H1 (cell line): Measurements from ENCODE around the gene LRRC61. TPM values are rescaled to one million over a fixed set of nuclear protein-coding genes. Genes with fewer than 3 reads are reported as not detected.

Experiments used
- CHD7 ChIP-seq: fragments of 300-600 bp; sonication (generic); IDR thresholded peaks from 2 replicates; pipeline ENCODE4 v1.7.1; 2012; ENCODE audit warnings: low read length, moderate library complexity, mild to moderate bottlenecking, inconsistent platforms; ENCODE audit not compliant: insufficient replicate concordance
- JUND ChIP-seq: IDR thresholded peaks from 2 replicates; pipeline ENCODE4 v1.6.1; 2011; ENCODE audit warnings: mild to moderate bottlenecking, improper control_type of control experiment, low read length
- SAP30 ChIP-seq: fragments of 300-600 bp; sonication (generic); IDR thresholded peaks from 2 replicates; pipeline ENCODE4 v1.7.1; 2012; ENCODE audit warnings: low read length, moderate library complexity, mild to moderate bottlenecking, inconsistent platforms; ENCODE audit not compliant: insufficient read depth, insufficient replicate concordance
- polyA plus RNA-seq, 7 experiments: library from polyadenylated mRNA; depleted of rRNA in 3 of 7; stranded (reverse) in 5 of 7; unstranded in 2 of 7; fragments of >200 nt in 5 of 7; fragments of 200-250 nt in 2 of 7; gene quantifications; 1 replicate in 5 of 7; 2 replicates in 1 of 7; 4 replicates in 1 of 7; pipeline versions ENCODE4 v1.2.1 to v1.2.3, GENCODE V29; 2011 to 2013; ENCODE audit warnings: missing spikeins in 2 of 7, mixed read lengths in 2 of 7
- total RNA-seq: library from RNA; stranded (reverse); fragmentation: NEBNext Ultra II Directional; extraction: Animal tissue kit (Norgen Biotek cat#: 25700); gene quantifications from 2 replicates; pipeline ENCODE4 v1.2.1, GENCODE V29; 2021

Gene LRRC61
- total and polyA plus RNA-seq, 2 of the 8 experiments (the other 6 are each of a cell fraction or from before 2014, with no cell fraction given), result 0.73 to 44.8 TPM

- TF ChIP-seq CHD7 (no peak), SAP30 (no peak), JUND (no peak)
These were observed 9.8 kb upstream of the LRRC61 start (continued) for GRCh38 chr7:150313367-150313809.
